GM21360 (cell line): ENCODE results near the gene PTP4A2.
"Not testable (repeated sequence)": the region's sequence is repeated elsewhere in the genome, so short reads cannot be mapped to it uniquely, and the experiment has no call there.

ENCODE experiments used
- ATAC-seq: cut with Tn5 transposase; IDR thresholded peaks from one replicate; pipeline ENCODE4 v1.9.1; 2021; ENCODE audit warnings: mild to moderate bottlenecking, moderate library complexity; ENCODE audit not compliant: unreplicated experiment

PTP4A2 gene

DNA sequence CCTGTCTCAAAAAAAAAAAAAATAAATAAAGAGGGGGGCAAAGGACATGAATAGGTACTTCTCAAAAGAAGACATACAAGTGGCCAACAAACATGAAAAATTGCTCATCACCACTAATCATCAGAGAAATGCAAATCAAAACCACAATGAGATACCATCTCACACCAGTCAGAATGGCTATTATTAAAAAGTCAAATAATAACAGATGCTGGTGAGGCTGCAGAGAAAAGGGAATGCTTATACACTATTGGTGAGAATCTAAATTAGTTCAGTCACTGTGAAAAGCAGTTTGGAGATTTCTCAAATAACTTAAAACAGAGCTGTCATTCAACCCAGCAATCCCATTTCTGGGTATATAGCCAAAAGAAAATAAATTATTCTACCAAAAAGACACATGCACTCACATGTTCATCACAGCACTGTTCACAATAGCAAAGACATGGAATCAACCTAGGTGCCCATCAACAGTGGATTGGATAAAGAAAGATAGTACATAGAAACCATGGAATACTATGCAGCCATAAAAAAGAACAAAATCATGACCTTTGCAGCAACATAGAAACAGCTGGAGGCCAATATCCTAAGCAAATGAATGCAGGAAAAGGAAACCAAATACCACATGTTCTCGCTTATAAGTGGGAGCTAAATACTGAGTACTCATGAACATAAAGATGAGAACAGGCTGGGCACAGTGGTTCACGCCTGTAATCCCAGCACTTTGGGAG lies 42.5 kb downstream of the PTP4A2 start:
- ATAC-seq, result not testable (repeated sequence)

DNA sequence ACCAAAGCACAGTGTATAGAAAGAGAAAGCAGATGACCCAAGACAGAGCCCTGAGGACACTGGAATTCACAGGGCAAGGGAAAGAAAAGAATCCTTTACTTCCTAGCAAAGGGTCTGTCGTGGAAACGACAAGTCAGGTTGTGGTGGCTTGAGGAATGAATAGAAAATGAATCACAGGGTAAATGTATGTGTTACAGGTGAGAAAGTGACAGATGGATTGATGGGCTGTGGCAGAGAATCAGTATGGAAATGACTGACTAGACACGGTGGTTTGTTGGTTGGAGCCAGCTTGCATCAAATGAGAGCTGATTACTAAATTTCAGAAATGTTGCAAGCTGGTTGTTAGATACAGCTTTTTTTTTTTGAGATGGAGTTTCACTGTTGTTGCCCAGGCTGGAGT lies 46.9 kb downstream of the PTP4A2 start:
- ATAC-seq, result no peak

DNA sequence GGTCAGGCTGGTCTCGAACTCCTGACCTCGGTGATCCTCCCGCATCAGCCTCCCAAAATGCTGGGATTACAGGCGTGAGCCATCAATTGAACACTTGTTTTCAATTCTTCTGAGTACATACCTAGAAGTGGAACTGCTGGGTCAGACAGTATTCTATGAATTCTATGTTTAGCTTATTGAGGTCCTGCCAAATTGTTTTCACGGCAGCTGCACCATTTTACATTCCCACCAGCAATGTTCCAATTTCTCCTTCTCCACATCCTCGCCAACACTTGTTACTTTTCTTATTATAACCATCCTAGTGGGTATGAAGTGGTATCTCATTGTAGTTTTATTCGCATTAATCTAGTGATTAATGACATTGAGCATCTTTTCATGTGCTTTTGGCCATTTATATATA lies 49.9 kb downstream of the PTP4A2 start:
- ATAC-seq, result no peak

DNA sequence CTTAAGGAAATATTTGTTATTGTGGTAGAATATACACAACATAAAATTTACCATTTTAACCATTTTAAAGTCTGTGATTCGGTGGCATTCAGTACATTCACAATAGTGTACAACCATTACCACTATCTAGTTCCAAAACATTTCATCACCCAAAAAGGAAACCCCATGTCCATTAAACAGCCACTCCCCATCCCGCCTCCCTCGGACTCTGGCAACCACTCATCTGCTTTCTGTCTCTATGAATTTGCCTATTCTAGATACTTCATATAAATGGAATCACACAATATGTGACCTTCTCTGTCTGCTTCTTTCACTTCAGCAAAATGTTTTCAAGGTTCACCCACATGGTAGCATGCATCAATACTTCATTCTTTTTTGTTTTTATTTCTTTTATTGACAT lies 51.3 kb downstream of the PTP4A2 start:
- no peak for ATAC-seq

DNA sequence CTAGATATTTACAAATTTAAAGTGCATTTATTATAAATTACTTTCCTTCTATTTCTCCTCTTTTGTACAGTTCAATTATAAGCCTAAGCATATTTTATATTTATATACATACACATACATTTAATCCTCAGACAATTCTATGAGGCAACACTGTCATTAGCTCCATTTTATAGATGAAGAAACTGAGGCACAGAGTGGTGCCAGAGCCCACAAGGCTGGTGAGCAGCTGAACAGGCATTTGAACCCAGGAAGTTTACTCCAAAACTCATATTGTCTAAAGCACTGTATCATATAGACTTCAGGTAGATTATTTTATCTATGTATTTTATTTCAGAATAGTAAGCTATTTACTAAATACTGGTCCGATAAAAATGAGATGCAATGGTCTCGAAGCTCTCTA lies 52.3 kb downstream of the PTP4A2 start:
- ATAC-seq, result no peak

DNA sequence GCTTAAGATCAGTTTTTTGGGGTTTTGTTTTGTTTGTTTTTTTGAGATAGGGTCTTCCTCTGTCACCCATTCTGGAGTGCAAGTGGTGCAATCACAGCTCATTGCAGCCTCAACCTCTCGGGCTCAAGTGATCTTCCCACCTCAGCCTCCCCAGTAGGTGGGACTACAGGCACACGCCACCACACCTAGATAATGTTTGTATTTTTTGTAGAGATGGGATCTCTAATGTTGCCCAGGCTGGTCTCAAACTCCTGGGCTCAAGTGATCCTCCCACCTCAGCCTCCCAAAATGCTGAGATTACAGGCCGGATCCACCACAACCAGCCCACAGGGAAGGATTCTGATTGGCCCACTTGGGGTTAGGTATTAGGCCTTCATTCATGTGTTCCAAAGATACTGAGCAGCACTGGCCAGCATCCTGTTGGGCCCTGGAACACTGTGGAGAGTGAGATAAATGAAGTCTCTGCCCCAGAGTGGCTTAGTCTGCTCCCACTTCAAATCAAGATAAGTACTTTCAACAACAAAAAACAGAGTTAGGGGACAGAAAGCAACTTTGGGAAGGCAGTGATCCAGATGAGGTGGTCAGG lies 54.7 kb downstream of the PTP4A2 start:
- no peak for ATAC-seq

DNA sequence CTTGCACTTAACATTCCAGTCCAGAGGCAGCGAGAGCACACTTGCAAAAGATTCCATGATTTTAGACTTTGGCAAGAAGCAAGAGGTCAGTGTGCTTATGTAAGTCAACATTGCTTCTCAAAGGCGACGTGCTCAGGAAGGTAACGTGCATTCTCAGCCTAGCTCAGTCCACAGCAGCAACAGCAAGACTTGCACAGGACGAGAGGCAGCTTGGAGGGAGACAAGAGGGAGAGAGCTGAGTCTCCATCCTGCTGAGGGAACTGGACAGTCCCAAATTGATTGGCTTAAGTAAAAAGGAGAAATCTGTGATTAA lies 56.5 kb downstream of the PTP4A2 start:
- ATAC-seq, result no peak

DNA sequence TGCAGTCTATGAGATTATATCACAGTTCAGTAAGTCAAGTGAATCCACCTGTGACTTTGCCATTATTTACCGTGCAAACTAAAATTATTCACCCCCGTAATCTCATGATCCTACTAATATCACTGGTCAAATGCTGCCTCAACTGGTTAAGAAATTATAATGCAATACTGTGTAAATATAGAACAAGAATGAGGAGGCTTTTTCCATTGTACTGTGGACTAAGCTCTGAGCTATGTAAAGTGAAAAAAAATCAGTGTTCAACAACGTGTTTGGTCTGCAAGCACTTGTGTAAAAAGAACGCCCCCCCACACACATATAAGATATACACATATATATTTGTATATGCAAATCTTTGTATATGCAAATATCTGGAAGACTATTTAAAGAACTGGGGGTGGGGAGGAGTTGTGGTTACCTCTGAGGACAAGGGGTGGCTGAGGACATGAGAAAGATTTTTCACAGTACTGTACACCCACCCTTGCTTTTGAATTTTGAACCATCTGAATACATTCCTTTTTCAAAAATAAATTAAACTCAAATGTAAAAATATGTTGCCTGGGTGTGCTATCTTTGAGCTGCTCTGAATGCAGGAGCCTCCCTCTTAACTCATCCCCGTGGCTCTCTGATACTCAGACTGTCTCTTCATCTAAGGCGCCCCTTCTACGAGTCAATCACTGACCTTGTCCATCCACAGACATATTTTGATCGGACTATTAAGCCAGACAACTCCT lies 57.0 kb downstream of the PTP4A2 start:
- no peak for ATAC-seq

DNA sequence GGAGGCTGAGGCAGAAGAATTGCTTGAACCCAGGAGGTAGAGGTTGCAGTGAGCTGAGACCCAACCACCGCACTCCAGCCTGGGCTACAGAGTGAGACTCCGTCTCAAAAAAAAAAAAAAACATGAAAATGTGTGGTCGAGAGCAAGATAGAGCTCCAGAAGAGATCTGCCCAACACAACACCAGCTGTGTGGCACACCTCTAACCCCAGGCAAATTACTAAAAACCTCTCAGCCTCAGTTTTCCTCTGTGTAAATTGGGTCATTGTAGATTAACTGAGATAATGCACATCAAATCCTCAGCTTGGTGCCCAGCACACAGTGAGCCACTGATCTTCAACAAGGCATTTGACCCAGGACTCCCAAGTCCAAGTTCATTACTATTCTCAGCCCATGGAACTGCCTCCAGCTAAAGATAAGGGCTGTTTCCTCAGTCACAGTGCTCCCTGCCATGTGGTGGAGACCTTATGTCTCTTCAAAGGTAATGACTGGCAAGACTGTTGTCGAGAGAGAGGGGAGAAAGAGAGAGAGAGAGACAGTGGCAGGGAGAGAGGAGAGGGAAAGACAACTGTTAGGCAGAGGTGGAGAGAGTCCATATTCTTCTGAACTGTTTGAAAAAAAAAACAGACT lies 58.1 kb downstream of the PTP4A2 start:
- no peak for ATAC-seq

DNA sequence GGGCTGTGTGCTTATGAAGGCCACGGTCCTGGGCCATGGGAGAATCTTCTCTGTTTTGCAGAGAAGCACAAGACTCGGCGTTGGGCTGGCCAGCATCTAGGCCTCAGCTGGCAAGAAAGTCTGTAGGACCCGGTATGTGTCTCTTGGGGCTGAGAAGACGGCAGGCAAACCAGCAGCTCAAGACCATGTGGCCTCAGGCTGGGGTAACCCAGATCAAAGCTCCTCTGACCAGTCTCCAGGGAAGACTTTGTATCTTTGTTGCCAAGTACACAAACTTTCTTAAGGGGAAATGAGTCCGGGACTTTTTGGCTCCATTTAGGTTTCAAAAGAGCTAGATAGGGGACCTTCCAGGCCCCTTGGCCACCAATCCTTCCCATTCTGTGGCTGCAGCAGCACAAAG lies 60.1 kb downstream of the PTP4A2 start:
- no peak for ATAC-seq

DNA sequence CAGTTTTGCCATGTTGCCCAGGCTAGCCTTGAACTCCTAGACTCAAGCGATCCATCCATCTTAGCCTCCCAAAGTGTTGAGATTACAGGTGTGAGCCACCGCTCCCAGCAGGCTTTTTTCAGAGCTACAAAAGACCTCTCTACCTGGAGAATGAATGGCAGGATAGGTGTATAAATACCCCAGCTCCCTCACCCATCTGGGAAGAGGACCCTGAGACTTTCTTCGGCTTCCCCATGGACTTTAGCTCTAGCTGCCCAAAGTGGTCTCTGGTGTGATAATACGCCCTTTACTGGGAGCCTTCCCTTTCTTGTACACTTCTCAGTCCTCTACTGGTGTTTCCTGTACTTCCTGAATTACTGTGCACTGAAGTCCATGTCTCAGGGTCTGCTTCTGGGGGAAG lies 60.6 kb downstream of the PTP4A2 start:
- no peak for ATAC-seq

DNA sequence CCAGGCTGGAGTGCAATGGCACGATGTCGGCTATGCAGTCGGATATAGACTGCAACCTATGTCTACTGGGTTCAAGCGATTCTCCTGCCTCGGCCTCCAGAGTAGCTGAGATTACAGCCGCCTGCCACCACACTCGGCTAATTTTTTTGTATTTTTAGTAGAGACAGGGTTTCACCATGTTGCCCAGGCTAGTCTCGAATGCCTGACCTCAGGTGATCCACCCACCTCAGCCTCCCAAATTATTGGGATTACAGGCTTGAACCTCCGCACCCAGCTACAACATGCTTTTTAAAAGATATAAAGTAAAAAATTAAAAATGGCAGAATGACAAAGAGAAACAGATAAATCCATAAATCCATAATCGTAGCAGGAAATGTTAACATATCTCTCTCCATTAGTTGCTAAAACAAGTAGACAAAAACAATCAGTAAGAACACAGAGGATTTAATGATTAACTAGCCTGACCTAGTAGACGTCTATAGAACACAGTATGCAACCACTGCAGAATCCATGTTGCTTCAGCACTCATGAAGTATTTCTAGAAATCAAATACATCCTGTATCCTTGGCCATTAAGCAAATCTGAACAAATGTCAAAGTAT lies 62.4 kb downstream of the PTP4A2 start:
- no peak for ATAC-seq

DNA sequence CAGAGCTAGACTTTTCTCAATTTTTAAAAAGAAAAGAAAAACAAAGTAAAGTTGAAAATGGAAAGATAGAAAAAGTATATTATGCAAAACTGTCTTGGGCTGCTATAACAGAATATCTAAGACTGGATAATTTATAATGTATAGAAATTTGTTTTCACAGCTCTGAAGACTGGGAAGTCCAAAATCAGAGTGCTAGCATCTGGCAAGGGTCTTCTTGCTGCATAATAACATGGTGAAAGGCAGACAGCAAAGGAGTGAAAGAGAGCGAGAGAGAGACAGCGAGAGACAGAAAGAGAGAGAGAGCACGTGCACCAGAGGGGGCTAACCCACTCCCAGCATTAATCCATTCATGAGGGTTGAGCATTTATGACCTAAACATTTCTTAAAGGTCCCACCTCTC lies 63.2 kb downstream of the PTP4A2 start:
- no peak for ATAC-seq

DNA sequence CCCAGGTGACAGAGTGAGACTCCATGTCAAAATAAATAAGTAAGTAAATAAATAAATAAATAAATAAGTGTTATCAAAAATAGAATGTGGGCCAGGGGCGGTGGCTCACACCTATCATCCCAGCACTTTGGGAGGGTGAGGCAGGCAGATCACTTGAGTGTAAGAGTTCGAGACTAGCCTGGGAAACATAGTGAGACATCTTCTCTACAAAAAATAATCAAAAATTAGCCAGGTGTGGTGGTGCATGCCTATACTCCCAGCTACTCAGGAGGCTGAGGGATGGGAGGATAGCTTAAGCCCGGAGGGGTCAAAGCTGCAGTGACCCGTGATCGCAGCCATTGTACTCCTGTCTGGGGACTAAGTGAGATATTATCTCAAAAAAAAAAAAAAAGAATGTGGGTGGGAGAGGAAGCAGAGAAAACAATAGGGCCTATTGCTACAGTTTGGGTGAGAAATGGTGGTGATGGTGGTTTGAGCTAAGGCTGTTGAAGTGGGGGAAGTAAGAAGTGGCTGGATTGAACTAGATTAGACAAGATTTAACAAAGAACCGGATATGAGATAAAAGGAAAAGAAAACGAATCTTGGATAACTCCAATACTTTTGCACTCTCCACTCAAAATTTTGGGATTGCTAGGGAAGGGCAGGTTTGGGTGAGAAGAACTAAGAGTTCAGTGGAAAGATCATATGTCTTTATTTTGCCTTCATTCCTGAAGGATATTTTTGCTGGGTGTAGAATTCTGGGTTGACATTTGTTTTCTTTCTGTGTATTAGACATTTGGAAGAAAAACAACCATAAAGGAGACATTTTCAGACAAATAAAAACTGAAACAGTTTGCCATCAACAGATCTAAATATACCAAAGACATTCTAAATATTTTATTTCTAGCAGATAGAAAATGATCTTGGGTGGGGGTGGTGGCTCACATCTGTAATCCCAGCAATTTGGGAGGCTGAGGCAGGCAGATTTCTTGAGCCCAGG lies 65.2 kb downstream of the PTP4A2 start:
- no peak for ATAC-seq

DNA sequence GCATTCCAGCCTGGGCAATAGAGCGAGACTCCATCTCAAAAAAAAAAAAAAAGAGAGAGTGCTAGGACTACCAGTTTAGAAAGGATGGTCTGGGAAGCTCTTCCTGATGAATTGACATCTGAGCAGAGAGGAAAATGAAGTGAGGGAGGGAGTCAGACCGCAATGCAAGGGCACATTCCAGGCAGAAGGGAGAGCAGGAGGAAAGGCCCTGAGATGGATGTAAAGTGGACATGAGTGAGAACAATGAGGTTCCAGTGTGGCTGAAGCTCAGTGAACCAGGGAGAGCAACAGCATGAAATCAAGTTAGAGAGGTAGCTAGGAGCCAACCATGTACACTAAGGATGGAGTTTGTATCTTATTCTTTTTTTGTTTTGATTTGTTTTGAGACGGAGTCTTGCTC lies 66.5 kb downstream of the PTP4A2 start:
- ATAC-seq, result no peak

DNA sequence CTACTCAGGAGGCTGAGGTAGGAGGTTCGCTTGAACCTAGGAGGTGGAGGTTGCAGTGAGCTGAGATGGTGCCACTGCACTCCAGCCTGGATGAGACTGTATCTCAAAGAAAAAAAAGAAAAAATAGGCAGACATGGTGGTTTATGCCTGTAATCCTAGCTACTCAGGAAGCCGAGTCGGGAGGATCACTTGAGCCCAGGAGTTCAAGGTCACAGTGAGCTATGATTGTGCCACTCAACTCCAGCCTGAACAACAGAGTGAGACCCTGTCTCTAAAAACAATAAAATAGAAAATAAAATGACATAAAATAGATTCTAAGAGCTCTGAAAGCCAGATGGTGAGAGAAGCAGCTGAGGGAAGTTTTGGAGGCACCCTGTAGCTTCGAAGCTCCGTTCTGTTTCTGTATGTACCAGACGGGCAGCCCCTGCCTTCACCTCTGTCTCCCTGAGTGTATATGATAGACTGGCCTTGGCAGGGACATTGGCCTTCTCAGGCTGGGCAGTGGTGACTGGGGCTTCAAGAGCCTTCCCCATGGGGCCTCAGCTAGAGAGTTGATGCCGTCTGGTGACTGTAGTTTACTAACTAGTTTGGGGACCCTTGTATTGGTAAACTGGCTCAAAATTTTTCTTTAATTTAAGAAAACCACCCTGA lies 68.0 kb downstream of the PTP4A2 start:
- no peak for ATAC-seq

DNA sequence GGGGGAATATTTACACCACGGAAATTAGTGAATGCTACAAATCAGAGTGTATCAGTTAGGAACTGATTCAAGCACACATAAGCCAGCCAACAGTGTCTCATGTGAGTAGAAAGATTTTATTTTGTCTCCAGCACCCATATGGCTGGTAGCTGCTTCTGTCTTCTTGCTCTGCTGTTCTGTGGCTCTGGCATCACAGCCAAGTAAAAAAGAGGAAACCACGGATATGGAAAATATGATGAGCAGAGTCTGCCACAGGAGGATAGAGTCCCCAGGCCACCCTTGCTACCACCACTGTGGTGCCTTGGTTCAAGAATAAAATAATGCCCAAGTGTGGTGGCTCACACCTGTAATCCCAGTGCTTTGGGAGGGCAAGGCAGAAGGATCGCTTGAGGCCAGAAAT lies 68.7 kb downstream of the PTP4A2 start:
- no peak for ATAC-seq

DNA sequence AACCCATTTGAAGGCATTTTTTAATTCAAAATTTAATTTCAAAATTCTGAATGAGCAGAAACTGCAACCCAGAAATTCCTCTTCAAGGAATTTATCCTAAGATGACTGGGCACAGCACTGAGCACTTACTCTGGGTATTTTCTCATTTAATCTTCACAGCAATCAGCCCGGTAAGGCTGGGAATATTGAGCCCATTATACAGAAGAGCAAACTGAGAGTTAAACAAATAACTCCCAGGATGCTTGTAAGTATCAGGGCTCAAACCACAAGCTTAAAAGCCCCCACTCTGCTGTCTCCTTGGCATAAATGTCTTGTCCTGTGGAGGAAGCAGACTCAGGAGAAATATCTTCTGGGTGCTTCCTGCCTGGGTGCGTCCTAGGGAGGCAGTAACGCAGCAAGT lies 69.3 kb downstream of the PTP4A2 start:
- no peak for ATAC-seq

DNA sequence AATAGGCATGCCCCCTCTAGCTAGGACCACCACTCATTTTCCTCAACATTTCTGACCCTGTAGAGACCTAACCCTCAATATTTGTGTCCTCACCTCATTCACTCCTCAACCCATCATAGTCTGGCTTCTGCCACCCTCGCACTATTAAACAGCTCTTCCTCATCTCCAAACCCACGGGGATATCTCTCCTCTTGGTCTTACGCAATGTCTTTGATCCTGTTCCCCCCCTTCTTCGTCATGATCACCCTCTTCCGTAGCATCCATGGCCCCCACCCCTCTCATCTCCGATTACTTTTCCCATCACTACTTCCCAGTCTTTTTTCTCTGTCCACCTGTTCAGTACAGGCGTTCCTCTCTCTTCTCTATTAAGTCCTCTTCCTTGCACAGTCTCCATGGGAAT lies 70.6 kb downstream of the PTP4A2 start:
- ATAC-seq, result no peak

DNA sequence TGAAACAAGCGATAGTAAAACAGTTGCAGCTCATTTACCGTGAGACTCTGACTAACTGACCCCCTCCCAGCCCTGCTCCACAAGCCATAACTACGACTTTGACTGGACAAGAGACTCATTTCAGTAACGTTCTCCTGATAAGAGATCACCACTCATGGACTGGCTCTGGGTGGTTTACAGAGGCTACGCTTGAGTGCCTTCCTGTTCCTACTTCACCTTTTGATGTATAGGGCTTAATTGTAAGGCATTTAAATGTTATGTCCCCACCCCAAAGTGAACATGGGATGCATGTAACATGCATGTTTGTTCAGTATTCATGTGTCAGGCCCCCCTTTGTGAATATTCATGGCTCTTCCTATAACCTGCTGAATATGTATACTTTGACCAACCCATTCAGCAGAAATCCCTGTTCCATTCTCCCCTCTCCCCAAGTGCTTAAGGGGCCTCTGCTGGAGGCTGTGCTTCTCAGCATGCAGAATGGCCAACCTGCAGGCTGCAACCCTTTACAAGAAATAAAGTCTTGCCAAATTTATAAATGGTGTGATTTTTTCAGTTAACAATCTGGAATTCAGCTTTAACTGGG lies 71.6 kb downstream of the PTP4A2 start:
- ATAC-seq, result no peak
